Kidney tubule cell (primary cell): Measurements from ENCODE around the gene IRF4.

ENCODE experiments used
- DNase-seq: peaks from one replicate; pipeline ENCODE4 v3.0.0-alpha.2; 2018; ENCODE audit warnings: low spot score

IRF4 gene

DNA sequence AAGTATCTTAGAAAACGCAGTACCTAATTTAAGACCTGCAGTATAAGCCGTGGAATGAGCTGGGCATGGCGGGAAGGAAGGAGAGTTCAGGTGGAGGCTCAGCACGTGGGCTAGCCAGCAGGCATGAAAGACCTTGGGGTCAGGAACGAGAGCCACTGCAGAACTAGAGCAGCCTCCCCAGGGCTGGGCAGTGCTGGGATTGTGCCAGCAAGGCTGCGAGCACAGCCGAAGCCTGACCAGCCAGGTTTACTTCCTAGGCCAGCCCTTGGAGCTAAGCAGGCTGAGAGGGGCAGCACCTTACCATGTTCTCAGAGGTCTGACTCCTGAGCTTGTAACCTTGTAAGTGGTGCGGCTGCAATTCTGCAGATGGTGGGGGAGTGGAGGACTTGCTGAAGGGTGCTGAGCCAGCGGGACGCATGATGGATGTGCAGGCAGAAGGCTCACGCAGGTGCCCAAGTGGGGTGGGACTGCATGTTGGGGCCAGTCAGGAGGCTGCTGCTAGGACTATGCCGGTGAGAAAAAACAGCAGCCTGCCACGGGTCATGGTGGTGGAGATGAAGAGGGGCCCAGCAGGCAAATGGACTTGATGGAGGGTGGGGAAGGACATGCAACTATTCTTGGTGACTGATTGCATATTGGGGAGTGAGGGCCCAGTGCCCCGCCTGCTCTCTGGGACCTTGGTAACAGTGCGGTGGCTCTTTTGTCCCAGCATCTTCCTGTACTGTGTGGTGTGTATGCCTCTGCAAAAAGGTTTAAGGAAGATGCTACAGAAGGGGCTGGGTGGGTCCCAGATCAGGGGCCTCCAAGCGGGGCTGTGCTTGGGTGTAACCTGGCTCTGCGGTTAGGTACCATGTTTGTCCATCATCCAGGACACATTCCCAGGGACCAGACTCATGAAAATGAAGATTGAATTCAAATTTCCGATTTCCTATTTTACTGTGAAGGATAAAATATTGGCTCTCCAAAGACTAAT is 37.6 kb upstream of the IRF4 start:
- DNase-seq = no peak

DNA sequence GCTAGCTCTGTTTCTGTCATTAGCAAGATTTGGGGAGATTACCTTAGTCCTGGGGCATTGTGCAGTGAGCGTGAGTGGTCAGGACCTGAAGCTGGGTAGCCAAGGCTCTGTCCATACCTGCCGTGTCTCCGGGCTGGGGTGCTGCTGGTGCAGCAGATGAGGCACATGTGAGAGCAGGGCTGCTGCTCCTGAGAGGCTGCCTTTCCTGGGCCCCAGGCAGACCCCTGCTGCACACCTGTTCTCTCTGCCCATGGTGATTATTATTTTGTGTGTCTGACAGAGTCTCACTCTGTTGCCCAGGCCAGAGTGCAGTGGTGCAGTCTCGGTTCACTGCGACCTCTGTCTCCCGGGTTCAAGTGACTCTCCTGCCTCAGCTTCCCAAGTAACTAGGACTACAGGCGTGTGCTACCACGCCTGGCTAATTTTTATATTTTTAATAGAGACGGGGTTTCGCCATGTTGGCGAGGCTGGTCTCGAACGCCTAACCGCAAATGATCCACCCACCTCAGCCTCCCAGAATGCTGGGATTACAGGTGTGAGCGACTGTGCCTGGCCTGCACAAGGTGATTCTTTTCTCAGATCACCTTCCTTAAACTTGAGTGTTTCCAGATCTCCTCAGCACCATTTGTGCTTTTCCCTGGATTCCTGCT is 36.8 kb upstream of the IRF4 start:
- DNase-seq = no peak

GRCh38 chr6:355373-356208 is 36.0 kb upstream of the IRF4 start:
- no peak for DNase-seq

DNA sequence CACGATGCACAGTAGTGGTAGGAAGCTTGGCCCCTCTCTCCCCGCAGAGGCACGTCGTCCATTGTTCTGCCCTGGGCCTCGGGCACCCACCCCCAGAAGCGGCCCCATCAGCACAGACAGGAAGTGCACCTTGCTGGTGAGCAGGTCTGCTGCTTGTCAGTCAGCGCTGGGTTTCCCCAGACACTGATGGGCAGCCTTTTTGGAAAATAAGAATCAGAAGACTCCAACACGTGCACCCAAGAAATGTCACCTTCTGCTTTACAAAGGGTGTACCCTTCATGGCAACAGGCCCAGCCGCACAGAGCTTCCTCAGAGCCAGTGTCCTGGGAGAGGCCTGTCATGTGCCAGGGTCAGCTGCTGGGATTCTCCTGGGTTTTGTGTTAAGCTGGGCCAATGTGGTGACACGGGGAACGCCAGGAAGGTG is 34.7 kb upstream of the IRF4 start:
- no peak for DNase-seq

- no peak for DNase-seq
Measured at GRCh38 chr6:357261-357790, 34.2 kb upstream of the IRF4 start.

DNA sequence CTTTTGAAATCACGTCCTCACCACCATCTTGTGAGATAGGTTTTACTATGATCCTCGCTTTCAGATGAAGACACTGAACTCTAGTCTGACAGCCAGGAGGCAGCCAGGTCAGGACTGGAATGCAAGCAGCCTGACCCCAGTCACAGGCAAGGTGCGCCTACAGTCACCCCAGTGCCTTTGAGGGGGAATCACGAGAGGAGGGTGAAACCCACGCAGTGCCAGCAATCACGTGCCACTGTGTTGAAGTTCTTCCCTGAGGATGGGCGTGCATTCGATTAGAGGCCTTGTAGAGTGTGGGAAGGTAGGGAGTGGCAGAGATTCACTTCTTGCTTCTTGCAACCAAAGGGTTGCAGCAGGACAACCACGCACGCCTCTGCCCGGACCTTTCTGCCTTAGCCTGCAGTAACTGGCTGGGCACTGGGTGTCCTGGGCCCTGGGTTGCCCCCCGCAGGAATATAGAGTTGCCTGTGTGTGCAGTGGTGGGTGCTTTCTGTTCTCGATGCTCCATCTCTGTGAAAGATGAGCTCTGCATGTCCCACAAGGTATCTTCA is 33.7 kb upstream of the IRF4 start:
- DNase-seq = no peak

GRCh38 chr6:358432-358831 is 33.1 kb upstream of the IRF4 start:
- no peak for DNase-seq

- no peak for DNase-seq
Measured at GRCh38 chr6:358847-359246, 32.7 kb upstream of the IRF4 start.

GRCh38 chr6:359261-360035 is 32.1 kb upstream of the IRF4 start:
- DNase-seq = no peak

DNA sequence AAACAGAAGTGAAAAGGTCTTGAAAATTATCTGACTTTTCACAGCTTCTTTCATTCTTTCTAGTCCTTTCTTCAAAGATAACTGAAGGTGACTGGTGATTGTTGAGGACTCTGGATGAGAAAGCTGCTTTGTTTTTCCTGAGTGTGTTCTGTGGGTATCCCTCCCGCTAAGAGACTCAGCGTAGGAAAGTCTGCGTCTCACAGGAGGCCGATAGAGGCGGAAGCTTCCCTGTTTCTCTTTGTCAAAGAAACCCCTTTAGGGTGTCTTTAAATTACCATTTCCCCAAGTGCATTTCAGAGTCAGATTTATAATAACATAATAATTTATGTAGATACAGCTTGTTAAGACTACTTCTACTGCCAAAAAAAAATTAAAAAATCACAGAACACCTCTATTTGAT is 31.2 kb upstream of the IRF4 start:
- DNase-seq = no peak

DNA sequence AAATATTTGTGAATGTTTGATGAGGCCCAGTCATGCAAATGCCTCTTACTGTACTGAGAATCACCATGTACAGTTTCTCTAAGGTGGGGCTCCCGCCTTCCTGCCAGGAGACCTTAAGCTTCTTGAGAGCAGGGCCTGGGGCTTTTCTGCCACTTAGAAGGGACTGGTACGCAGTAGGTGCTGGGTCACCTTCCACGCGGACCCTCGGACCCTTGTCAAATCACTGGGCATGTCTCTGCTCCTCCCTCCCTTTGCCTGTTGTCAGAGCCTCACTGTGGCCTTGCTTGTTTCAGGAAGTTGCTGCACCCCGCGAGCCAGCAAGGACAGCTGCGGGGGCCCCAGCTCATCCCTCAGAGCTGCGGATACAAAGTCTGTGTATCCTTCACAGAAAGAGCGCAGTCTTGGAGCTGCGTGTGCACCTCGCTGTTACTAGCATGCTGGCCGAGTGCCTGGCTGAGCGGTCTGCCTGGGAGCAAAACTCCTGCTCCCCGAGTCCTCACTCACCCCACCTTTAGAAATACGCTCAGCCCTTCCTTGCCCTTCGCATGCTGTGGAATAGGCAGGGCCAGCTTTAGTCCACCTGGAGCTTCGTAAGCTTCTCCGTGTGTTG is 30.7 kb upstream of the IRF4 start:
- no peak for DNase-seq

GRCh38 chr6:361411-362132 is 30.0 kb upstream of the IRF4 start:
- no peak for DNase-seq

DNA sequence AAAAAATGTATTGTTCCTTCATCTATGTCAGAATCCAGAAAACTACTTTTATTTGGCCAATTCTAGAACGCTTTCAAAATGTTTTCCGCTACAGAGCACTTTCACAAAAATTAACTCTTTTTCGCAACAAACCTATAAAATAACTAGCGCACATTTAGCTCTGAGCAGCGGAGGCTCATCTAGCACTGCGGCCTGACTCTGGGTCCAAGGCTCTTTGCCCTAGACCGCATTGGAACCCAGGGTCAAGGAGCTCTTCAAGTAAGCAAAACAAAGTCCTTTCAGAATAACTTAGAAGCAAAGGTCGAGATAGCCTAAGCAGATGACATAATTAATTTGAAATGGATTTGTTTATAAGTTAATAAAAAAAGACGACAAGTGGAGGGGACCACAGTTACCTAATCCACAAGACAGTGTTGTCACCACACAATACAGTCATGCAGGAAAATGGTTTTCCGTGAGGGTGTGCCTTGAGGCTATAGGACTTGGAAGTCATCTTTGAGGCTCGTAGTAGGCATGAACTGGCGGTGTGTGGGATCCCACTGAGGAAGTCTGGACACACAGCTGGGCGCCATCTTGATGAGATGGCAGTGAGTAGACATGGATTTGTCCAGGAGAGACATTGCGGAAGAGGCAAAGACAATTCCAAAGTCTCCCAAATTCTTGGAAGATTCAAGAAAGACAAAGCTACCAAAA is 29.2 kb upstream of the IRF4 start:
- no peak for DNase-seq

DNA sequence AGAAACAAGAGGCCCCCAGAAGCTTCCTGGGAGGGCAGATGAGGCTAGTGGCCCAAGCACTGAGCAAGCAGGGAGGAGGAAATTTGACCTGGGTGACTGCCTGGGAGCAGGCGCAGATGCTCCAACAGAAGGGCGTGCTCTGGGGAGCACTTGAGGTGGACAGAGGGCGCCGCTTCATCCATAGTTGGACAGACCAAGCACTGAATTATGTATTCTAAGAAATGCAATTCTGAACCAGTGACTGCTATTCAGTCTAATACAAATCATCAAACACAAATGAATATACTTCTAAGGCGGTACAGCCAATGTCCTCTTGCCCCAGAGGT is 28.7 kb upstream of the IRF4 start:
- no peak for DNase-seq

DNA sequence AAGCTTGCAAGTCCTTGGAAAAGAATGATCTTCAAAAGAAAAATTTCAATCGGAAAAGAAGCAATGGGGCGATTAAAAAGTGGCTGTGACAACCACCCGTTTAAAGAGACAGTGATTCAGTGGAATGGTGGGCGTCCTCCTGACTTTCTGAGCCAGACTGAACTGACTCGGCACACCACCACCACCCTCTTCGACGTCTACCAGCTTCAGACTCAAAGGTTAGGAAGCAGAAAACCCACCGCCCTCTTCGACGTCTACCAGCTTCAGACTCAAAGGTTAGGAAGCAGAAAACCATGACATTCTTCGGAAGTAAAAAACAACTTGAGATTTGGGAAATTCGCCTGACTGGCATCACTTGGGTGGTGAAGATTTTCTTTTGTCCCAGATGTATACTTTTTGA is 28.3 kb upstream of the IRF4 start:
- DNase-seq = no peak

GRCh38 chr6:363909-364308 is 27.6 kb upstream of the IRF4 start:
- no peak for DNase-seq

- peak; percentile 63 for DNase-seq
Measured at GRCh38 chr6:364609-365540, 26.7 kb upstream of the IRF4 start.

- no peak for DNase-seq
Measured at GRCh38 chr6:365835-366234, 25.7 kb upstream of the IRF4 start.
